Retinal pigment epithelial cell (primary cell): ENCODE measurements around the gene ADK.
"Not testable (repeated sequence)": the region's sequence is repeated elsewhere in the genome, so short reads cannot be mapped to it uniquely, and the experiment has no call there.

ENCODE experiments used
- DNase-seq: peaks from one replicate; pipeline ENCODE4 v3.0.0-alpha.2; 2010; ENCODE audit warnings: low read depth
- H3K4me3 ChIP-seq: 2 replicates; pipeline ENCODE4 v1.5.1; 2011; ENCODE audit warnings: mild to moderate bottlenecking, low read length, control low read depth, moderate library complexity
- TF ChIP-seq, protein P1 (sequence below): conservative IDR thresholded peaks from 2 replicates; pipeline ENCODE4 v1.5.1; 2011; ENCODE audit warnings: low read depth, low read length, control low read depth, inconsistent platforms

ADK gene

DNA sequence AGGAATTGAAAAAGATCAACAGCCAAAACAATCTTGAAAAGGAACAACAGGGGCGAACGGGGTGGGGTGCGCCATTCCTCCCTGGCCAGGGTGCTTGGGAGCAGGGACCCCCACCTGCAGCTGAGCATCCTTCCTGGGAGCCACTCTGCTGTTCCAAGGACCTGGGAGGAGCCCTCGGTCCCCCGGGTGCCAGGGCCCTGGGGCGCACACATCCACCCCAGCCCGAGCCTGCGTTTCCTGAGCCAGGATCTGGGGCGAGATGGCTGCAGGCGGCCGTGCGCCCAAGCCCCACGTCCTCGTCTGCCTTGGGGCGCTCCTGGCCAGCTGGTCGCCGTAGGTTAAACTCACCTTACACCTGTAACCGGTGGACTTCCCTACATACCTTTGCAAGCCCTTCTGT, 11.0 kb upstream of the ADK start:
- TF ChIP-seq, protein P1, sequence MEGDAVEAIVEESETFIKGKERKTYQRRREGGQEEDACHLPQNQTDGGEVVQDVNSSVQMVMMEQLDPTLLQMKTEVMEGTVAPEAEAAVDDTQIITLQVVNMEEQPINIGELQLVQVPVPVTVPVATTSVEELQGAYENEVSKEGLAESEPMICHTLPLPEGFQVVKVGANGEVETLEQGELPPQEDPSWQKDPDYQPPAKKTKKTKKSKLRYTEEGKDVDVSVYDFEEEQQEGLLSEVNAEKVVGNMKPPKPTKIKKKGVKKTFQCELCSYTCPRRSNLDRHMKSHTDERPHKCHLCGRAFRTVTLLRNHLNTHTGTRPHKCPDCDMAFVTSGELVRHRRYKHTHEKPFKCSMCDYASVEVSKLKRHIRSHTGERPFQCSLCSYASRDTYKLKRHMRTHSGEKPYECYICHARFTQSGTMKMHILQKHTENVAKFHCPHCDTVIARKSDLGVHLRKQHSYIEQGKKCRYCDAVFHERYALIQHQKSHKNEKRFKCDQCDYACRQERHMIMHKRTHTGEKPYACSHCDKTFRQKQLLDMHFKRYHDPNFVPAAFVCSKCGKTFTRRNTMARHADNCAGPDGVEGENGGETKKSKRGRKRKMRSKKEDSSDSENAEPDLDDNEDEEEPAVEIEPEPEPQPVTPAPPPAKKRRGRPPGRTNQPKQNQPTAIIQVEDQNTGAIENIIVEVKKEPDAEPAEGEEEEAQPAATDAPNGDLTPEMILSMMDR, result no peak
- H3K4me3 ChIP-seq, result no peak overlapping the region
- no peak for DNase-seq

DNA sequence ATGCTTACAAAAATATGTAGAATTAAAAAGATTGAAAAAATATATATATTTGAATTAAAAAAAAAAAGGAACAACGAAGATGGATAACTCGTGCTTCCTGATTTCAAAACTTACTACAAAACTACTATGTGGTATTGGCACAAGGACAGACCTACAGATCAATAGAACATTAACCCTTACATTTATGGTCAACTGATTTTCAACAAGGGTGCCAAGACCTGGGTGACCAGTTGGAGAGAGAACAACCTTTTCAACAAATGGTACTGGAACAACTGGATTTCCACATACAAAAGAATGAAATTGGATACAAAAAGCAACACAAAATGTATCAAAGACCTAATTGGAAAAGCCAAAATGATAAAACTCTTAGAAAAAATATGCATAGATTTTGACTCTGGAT, 10.5 kb upstream of the ADK start:
- TF ChIP-seq, protein P1, result no peak
- no peak overlapping the region for H3K4me3 ChIP-seq
- no peak for DNase-seq

DNA sequence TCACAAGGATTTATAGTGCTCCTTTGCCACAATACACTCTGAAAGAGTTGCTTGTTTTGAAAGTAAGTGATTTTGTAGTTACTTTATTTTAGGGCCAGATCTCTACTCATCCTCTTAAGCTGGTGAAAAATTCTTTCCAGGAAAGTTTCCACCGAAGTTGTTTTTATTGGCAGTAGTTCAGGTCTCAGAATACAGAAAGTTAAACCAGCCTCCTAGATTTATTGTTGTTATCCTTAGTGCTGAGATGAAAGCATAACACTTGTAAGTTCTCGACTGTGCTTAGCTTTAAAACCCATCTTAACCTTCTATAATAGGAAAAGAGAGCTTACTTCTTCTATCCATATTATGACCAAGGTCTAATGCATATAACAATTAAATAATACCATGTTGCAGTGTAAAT, 5.9 kb upstream of the ADK start:
- TF ChIP-seq, protein P1, result no peak
- no peak overlapping the region for H3K4me3 ChIP-seq
- DNase-seq, result peak; percentile 70

DNA sequence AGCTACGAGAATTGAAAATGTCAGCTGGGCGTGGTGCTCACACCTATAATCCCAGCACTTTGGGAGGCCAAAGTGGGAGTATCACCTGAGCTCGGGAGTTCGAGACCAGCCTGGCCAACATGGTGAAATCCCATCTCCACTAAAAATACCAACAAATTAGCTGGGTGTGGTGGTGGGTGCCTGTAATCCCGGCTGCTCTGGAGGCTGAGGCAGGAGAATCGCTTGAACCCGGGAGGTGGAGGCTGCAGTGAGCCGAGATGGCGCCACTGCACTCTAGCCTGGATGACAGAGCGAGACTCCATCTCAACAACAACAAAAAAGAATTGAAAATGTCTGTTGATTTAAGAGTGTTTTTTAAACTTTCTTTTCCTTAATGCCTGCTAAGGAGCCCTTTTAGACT, 4.0 kb upstream of the ADK start:
- H3K4me3 ChIP-seq, DNase-seq: not testable (repeated sequence)

DNA sequence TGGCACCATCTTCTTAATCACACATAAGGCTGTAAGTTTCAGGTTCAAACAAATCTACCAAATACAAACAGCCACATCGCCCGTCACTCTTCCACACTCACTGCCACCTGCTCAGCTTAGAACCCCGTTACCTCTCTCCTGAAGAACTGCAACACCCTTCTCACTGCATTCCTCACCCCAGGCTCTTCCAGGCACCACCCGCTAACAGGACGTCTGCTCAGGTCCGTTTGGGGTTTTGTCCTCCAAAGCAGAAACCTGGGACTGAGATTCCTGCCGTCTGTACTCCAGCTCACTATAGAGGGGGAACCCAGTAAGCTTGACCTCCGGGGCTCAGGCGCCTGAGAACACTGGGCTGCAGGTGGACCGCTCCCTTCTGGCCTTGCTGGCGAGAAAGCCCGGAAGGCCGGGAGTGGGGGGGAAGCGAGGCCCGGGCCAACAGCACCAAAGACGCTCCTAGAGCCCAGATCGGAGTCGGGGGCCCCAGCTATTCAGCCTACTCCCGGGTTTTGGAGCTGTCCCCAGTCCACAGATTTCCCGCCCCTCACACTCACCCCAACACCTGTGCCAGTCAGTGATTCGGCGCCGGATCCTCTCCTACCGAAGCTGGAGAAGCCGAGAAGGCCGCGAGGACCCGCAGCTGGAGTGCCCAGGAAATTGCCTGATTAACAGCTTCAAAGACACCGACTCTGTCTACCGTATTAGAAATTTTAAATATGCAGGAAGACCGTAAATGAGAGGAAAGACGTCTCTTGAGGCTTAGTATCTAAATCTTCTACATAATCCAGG, 624 bp upstream of the ADK start, which contains the start of gene AP3M1:
Gene AP3M1 (minus strand): TSS at position 625 of the 786 bp plus-strand sequence. CDS start 12,449 bp downstream, outside the sequence.
- peak; percentile 44 for DNase-seq
- H3K4me3 ChIP-seq, result peak within 1 kb of the TSS; percentile 97
- TF ChIP-seq, protein P1, result no peak

DNA sequence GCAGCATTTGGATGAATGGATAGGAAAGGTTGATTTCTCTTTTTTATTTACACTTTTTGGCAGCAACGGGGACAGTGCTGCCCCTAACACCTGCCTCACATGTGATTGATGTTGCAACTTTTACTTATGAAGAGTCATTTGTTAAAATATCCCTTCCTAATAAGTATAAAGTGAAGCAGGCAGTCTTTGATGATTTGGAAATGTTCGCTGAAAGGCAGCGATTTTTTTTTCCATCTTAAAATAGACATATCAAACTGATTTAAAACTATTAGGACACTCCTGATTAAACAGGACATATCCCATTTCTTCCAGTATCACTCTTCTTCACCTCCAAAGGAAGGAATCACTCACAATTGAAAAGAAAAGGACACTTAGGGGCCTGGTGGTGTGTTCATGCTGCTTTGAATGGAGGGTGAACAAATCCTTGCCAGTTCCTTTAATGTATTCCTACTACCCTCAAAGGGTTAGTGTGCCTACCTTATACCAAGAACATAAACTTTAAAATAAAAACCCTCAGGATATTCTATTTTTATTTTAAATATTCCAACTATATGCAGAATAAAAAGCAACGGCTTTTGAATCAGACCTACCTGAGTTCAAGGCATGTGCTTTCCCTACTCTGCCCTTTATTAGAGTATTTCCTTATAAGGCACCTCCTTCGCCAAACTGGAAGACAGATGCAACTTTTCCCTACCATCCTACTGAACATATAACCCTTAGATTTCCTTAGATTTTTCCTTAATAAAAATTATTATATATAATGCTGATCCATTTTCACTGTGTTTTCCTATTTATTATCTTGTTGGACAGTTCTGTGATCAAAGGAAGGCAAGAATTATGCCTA, 1.1 kb downstream of the ADK start:
- peak overlapping the region; percentile 97 for H3K4me3 ChIP-seq
- DNase-seq, result no peak
- TF ChIP-seq, protein P1, result no peak

DNA sequence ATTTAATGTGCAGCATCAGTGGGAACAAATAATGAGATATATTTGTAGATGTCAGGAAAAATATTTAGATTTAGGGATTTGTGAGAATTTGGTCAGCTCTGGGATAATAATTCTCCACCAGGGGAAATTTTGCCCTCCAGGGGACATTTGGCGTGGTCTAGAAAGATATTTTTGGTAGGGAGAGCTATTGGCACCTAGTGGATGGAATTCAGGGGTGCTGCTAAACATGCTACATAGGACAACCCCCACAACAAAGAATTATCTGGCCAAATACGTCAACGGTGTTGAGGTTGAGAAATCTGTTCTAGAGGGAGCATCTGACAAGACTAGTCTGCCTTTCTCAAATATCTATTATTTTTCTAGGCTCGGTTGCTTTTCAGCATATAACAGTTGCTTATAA, 2.1 kb downstream of the ADK start:
- H3K4me3 ChIP-seq, result no peak overlapping the region
- DNase-seq, result no peak
- TF ChIP-seq, protein P1, result peak; percentile 39
